Esophagus muscularis mucosa (tissue), 4 donors: ENCODE measurements around the gene GEMIN5.

Source experiments
- CTCF ChIP-seq, 3 experiments: fragments of 200-600 bp in 2 of 3; fragments of 450-650 bp in 1 of 3; sonication (generic) in 2 of 3; IDR thresholded peaks; one replicate each; pipeline ENCODE4 v1.5.1; 2017 to 2019; ENCODE audit warnings: antibody characterized with exemption in 3 of 3, mild to moderate bottlenecking in 2 of 3, moderate library complexity in 1 of 3
- EP300 ChIP-seq: sonication (generic); formaldehyde crosslinking; IDR thresholded peaks from one replicate; pipeline ENCODE4 v1.6.1; 2017; ENCODE audit warnings: antibody characterized with exemption
- POLR2A ChIP-seq: fragments of 450-650 bp; IDR thresholded peaks from one replicate; pipeline ENCODE4 v1.6.1; 2017; ENCODE audit warnings: antibody characterized with exemption, moderate library complexity, mild to moderate bottlenecking, low read depth
- POLR2AphosphoS5 ChIP-seq, 2 donors: sonication (generic); formaldehyde crosslinking; IDR thresholded peaks; one replicate each; pipeline ENCODE4 v1.6.1; 2017; ENCODE audit warnings: antibody characterized with exemption in 2 of 2

DNA sequence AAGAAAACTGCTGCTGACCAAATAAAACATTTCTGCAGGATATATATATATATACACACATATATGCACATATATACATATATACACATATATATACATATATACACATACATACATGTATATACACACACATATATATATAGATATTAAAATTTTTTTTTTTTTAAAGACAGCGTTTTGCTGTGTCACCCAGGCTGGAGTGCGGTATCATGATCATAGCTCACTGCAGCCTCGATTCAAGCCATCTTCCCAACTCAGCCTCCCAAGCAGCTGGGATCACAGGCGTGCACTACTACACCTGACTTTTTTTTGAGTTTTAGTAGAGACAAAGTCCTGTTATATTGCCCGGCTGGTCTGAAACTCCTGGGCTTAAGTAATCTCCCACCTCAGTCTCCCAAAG is 5.5 kb upstream of the GEMIN5 start:
- no peak for TF ChIP-seq EP300
- TF ChIP-seq CTCF (IDR thresholded peaks at IDR 0.05) = no peak
- no peak for TF ChIP-seq POLR2A
- no peak for TF ChIP-seq POLR2AphosphoS5 (IDR thresholded peaks at IDR 0.05)
